GM18858 (cell line): ENCODE measurements around the gene RNF212B.

ENCODE experiments used
- ATAC-seq: cut with Tn5 transposase; IDR thresholded peaks from one replicate; pipeline ENCODE4 v1.9.1; 2021; ENCODE audit not compliant: unreplicated experiment

Gene RNF212B

DNA sequence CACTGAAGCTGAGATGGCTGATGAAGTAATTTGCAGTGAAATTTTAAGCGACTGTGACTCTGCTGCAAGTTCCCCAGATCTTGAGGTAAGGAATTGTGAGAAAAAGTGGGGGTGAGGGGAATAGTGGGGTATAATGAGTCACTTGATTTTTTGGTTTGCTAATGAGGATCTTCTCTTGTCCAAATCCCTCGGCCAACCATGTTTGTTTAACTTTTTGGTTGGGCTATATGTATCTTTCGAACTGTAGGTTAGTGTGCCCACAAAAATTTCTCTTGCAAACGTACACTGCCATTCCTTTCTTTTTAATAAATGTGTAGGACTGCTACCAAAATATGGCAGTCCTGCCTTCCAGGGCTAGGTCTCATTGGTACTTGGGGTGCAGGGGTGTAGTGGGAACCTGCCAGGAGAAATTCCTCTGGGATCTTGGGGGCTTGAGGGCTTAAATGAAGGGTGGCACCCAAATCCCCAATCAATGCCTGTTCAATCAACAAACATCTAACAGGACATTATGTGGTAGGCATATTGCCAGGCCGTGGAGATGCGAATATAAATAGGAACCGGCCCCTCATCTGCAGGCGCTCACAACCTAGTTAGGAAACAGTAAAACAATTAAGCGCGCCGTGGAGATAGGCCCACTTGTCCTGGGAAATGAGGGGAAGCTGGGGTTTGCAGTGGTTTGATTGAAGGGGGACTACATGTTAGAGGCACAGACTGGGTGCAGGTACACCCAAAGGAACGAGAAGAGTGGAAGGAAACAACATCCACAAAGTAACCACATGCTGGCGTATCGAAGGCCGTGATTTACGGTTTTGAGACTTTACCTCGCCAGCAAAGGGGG is 82.2 kb downstream of the RNF212B start:
- ATAC-seq: no peak

DNA sequence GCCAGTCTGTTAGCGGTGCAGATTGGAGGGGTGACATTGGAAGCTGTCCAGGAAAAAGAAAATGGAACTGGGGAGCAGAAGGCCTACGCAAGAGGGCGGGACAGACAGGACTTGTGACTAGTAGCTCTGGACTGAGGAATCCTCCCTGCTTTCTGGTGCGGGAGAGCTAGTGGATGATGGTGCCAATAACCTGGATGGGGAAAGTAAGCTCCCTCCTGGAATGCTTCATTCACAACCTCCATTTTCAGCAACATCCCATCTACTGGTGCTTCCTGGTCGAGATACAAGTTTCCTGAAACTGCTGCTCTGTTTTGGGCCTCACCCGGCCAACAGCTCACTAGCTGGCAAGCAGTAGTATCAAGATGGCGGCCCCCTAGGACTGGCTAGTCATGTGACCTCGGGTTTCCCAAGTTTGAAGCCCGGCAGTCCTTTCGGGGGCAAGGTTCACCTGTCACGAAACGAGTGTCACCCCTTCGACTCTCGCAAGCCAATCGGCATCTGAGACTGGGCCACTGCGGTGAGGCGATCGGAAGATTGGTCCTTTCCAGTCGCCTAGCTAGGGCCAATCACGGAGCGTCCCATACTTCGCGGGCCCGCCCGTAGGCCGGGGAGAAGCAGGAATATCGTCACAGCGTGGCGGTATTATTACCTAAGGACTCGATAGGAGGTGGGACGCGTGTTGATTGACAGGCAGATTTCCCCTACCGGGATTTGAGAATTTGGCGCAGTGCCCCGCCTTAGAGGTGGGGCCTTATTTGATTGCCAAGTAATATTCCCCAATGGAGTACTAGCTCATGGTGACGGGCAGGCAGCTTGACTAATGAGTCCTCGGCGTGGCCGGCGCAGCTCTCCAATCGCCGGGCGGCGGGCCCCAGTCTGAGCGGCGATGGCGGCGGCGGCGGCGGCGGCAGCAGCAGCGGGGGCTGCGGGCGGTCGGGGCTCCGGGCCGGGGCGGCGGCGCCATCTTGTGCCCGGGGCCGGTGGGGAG is 83.1 kb downstream of the RNF212B start, which contains the start of gene PABPN1:
PABPN1 (plus strand) TSS at position 874 of the 988 bp plus-strand sequence; CDS start at position 887, 13 bp downstream.
- ATAC-seq: peak; percentile 87

GRCh38 chr14:23321572-23322547 is 84.1 kb downstream of the RNF212B start:
- no peak for ATAC-seq
